Colonic mucosa (tissue), 4 donors: ENCODE results near the gene HHIP. TPM values are rescaled to one million over a fixed set of nuclear protein-coding genes. Genes with fewer than 3 reads are reported as not detected.

Experiments
- DNase-seq: peaks from one replicate; pipeline ENCODE4 v3.0.0-alpha.2; 2020
- H3K27ac ChIP-seq: fragments of 200-600 bp; one replicate; pipeline ENCODE4 v1.8.0; 2021
- H3K27me3 ChIP-seq: fragments of 200-600 bp; one replicate; pipeline ENCODE4 v1.8.0; 2021
- H3K36me3 ChIP-seq: fragments of 200-600 bp; one replicate; pipeline ENCODE4 v1.8.0; 2021
- H3K4me1 ChIP-seq: fragments of 200-600 bp; one replicate; pipeline ENCODE4 v1.8.0; 2021; ENCODE audit warnings: mild to moderate bottlenecking
- H3K4me3 ChIP-seq: fragments of 200-600 bp; one replicate; pipeline ENCODE4 v1.8.0; 2021
- H3K9ac ChIP-seq, 2 donors: one replicate each; pipeline ENCODE4 v1.7.0; 2013; ENCODE audit warnings: control low read depth in 2 of 2, low read depth in 2 of 2, low read length in 2 of 2
- H3K9me3 ChIP-seq: fragments of 200-600 bp; one replicate; pipeline ENCODE4 v1.8.0; 2021
- CTCF ChIP-seq: fragments of 200-600 bp; IDR thresholded peaks from one replicate; pipeline ENCODE4 v1.8.0; 2022; ENCODE audit warnings: antibody characterized with exemption, mild to moderate bottlenecking
- intact Hi-C: fragments of 100-400 bp; cut with DNase I; formaldehyde crosslinking; loops from one replicate; pipeline ENCODE4 v1.14.1; 2022
- total RNA-seq, 2 donors: library from RNA; stranded (reverse); fragmentation: NEBNext Ultra II Directional in 1 of 2; extraction: Animal tissue kit (Norgen Biotek cat#: 25700) in 1 of 2; gene quantifications; one replicate each; pipeline ENCODE4 v1.2.1, GENCODE V29; 2021
- donor health status: healthy.
- donor health status: DM: no; HTN: no; CAD: no.
- donor health status: DM: no; HTN: no; CAD: no.

HHIP gene
- total RNA-seq, 2 donors from 2014 or later, result 4.2 to 5.9 TPM

DNA sequence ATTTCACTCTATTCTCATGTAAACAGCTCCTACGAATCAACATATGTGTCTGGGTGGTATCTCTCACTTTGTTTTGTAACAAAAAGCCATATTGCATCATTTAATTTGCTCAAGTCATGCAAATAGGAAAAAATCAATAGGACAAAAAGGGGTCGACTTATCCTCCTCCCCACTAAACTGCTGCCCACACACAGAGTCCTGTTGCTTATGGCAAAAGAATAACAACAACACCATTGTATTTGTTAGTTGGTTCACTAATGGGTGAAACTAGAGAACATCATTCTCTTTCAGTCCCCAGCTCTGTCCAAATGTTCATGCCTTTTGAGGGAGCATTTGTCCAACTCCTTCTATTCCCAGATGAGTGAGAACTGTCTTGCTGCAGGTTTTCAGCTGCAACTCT, 2.1 kb downstream of the HHIP start:
- Histone ChIP-seq H3K4me1 (no peaks in the 10 kb centered on the region), H3K27ac (no peak overlapping the region), H3K36me3 (no peaks in the 10 kb centered on the region), H3K9me3 (no peaks in the 10 kb centered on the region), H3K27me3 (peaks cover 25% of the 10 kb centered on the region), H3K9ac (no peak overlapping the region), H3K4me3 (no peak overlapping the region)
- intact Hi-C loops, result no loop called here
- DNase-seq, result no peak
- TF ChIP-seq CTCF, result no peak

- Histone ChIP-seq H3K4me1 (no peaks in the 10 kb centered on the region), H3K27ac (no peak overlapping the region), H3K9ac (no peak overlapping the region), H3K27me3 (peaks cover 25% of the 10 kb centered on the region), H3K9me3 (no peaks in the 10 kb centered on the region), H3K4me3 (no peak overlapping the region), H3K36me3 (no peaks in the 10 kb centered on the region)
- no peak for TF ChIP-seq CTCF
- intact Hi-C loops, result no loop called here
- DNase-seq, result no peak
These were observed 3.7 kb downstream of the HHIP start for GRCh38 chr4:144649646-144650045.

GRCh38 chr4:144650311-144651005, 4.5 kb downstream of the HHIP start:
- H3K27ac ChIP-seq, result no peak overlapping the region
- H3K9me3 ChIP-seq, result no peaks in the 10 kb centered on the region
- H3K4me1 ChIP-seq, result no peaks in the 10 kb centered on the region
- H3K4me3 ChIP-seq, result no peak overlapping the region
- DNase-seq, result no peak
- H3K9ac ChIP-seq, result no peak overlapping the region
- H3K27me3 ChIP-seq, result peaks cover 22% of the 10 kb centered on the region
- H3K36me3 ChIP-seq, result no peaks in the 10 kb centered on the region
- intact Hi-C loops, result no loop called here
- TF ChIP-seq CTCF, result no peak

DNA sequence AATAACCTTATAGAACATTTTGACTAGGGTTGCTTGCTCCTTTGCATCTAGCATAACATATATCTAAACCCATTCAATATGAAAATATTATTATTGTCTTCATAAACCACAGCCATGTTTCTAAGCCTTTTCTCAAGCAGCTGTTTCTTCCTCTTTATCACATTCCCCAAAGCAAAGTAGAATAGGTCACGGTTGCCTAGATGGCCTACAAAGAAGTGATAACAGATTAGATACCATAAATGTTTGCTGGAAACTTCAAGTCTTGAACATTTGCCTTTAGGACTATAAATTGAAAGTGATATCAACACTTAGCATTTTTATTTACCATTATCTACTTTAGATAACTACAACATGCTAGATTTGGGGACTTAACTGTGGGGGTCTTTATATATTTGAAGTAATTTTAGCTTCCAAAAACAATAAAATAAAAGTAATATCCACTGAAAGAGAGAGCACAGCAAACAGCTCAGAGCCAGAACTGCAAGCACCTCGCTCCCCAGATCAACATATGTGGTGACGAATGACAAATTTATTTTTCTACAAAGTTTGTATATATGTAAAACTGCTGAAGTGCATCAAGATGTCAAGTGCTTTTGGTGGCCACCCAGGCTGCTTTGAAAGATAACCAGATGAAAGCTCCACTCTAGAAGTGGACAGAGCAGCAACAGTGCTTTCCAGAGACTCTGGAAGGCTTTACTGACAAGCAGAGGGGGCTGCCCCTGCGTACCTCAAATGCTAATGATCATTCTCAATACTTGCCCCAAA, 8.0 kb downstream of the HHIP start:
- Histone ChIP-seq H3K4me1 (no peaks in the 10 kb centered on the region), H3K4me3 (no peak overlapping the region), H3K9me3 (no peaks in the 10 kb centered on the region), H3K36me3 (no peaks in the 10 kb centered on the region), H3K27ac (no peak overlapping the region), H3K27me3 (no peaks in the 10 kb centered on the region), H3K9ac (no peak overlapping the region)
- TF ChIP-seq CTCF, result no peak
- DNase-seq, result no peak
- intact Hi-C loops, result no loop called here

- no peaks in the 10 kb centered on the region for H3K4me1 ChIP-seq
- no peak for TF ChIP-seq CTCF
These were observed 9.5 kb downstream of the HHIP start for GRCh38 chr4:144655491-144655890.

More at GRCh38 chr4:144655491-144655890, 9.5 kb downstream of the HHIP start:
- intact Hi-C loops, result no loop called here
- H3K36me3 ChIP-seq, result no peaks in the 10 kb centered on the region
- no peak overlapping the region for H3K4me3 ChIP-seq
- H3K27ac ChIP-seq, result no peak overlapping the region
- H3K27me3 ChIP-seq, result no peaks in the 10 kb centered on the region
- no peak for DNase-seq
- no peaks in the 10 kb centered on the region for H3K9me3 ChIP-seq
- H3K9ac ChIP-seq, result no peak overlapping the region
